CD4-positive, alpha-beta T cell treated with Interleukin-4 for 4 hours (primary cell): Measurements from ENCODE around the gene ATP23.

Experiments used
- DNase-seq: peaks from one replicate; pipeline ENCODE4 v3.0.0-alpha.2; 2020

Gene ATP23

DNA sequence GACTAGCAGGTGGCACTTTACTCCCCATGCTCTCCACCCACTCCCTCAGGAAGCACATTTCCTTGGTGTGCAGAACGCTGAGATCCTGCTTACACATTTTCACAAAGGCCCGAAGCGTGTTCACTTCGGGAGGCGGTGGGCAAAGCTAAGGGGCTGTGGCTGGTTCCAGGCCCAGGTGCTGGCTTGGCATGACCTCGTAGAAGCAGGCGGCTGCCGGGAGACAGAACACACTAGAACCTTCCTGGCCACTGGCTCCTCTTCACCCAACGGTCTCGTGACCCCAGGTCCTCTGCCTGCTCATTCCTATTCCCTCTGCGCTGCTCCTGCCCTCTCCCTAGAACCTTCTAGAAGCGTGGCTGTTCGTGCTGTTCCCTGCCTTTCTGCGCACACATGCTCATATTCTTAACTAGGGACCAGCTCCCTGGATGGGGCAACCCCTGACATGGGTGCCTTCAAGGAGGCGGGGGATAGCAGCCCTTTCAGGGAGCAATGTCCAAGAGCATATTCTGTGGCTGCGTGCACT lies 43.3 kb downstream of the ATP23 start:
- no peak for DNase-seq

DNA sequence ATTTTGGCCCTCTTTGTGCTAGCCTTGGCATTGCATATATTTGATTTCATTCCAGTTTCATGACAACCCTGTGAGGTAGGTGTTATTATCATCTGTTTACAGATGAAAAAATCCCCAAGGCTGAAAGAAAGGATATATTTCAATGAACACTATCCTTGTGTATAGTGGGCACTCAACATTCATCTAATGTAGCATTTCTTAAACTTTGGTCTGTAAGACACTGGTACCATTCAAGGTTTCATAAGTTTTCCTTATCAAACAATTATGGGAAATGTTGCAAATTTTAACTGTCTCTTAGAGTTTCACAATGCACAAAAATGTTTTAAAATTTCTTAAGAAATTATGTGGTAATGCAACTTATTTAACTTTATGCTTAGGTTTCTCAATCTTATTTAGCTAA lies 44.3 kb downstream of the ATP23 start:
- no peak for DNase-seq

DNA sequence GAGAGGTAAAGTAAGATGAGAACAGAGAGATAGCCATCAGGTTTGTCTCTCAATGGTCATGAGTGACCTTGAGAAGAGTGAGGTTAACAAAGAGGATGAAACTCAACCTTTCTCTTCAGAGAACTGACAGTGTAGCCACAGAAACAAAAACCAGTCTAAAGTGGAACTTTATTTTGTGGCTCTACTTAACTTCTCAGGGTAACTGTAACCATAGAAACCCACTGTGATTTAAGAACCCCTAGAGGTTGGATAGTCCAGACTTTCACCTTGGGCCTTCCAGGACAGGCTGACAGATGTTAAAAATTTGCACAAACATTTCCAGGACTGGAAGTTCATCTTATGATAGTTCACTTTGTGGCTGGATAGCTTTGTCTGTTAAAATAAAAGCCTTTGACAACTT lies 48.5 kb downstream of the ATP23 start:
- DNase-seq: no peak

DNA sequence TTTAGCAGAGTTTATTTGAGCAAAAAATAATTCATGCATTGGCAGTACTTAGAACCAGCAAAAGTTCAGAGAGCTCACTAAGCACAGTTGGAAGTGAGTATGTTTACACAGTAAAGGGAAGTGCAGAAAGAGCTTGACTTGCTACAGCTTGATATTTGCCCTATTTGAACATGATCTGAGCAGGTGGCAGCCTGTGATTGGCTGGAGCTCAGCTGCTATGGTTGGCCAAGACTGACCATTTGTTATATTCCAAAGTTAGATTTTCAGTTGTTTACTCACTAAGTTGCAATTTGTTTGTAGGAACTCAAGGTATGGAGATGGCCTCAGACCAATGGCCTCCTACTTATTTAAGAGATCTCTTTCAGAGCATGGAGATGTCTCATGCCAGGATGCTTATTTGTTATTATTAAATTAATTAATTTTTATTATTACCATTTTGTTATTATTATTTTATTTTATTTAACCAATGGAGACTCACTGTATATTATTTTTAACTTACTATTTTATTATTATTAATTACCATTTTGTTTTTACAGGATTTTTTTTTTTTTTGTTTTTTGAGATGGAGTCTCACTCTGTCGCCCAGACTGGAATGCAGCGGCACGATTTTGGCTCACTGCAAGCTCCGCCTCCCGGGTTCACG lies 49.0 kb downstream of the ATP23 start:
- DNase-seq: no peak

DNA sequence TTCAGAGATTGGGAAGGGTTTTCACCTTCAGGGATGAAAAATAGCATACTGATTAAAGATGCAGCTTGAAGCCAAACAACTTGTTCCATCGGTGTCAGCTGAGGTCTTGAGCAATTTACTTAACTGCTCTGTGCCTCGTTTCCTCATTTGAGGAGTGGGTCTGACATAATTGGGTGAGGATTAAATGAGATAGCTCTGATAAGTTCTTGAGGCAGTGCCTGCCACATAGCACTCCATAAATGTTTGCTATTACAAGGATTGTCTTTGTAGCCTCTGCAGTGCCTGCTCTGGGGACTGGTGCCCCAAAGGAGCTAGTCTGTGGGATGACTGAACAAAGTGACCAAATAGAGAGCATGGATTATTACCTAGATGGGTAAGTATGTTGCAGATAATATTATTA lies 50.6 kb downstream of the ATP23 start:
- DNase-seq: no peak

DNA sequence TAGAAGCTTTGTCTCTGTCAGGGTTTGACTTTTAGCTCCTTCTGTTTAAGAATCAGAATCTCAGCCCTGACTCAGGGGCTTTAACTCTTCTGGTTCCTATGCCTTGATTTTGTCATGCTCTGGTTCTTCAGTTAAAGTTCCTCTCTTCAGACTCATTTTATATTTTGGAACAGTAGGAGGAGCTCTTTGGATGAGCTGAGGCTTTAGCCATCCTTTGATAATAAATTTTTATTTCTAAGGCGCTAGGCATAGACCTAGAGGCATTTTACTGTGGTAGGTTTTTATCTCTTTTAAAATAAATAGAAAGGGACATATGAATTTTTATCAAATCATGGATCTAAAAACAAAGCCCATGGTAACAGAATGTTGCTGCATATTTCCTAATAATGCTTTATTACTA lies 51.7 kb downstream of the ATP23 start:
- no peak for DNase-seq

DNA sequence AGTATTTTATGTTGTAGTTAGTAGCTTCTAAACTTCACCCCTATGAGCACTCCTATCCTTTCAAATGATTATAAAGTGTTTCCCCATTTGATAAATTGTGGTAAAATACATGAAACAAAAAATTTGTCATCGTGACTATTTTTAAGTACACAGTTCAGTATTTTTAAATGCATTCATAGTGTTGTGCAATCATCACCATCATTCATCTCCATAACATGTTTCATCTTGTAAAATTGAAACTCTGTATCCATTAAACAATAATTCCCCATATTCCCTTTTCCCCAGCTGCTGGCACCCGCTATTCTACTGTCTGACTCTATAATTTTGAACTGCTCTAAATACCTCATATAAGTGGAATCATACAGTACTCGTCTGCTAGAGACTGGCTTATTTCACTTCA lies 52.5 kb downstream of the ATP23 start:
- DNase-seq: no peak

DNA sequence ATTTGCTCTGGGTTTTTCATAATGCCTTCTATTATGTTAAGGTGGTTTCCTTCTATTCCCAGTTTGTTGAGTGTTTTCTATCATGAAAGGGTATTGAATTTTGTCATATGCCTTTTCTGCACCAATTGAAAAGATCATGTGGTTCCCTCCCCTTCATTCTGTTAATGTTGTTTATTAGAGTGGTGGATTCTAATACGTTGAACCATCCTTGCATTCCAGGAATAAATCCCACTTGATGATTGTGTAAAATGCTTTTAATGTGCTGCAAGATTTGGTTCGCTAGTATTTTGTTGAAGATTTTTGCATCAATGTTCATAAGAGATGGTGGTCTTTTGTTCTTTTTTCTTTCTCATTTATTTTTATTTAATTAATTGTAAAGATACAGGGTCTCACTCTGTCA lies 55.2 kb downstream of the ATP23 start:
- DNase-seq: no peak

DNA sequence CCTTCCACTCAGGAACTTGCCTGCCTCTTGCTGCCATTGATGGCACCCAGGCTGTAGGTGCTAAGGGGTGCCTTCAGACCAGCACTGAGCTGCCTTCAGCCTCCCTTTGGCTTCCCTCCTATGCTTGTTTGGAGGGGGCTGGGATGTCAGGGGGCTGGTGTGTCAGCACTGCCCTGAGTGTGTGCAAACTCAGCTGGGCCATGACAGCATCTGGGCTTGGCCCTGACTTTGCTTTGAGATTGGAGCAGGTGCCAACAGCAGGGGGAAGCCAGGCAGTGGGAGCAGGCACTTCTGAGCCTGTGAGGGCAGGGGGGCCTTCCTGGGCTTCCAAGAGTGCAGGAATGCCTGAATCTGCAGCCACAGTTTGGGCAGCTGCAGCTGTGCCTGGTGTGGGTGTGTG lies 56.9 kb downstream of the ATP23 start:
- no peak for DNase-seq

DNA sequence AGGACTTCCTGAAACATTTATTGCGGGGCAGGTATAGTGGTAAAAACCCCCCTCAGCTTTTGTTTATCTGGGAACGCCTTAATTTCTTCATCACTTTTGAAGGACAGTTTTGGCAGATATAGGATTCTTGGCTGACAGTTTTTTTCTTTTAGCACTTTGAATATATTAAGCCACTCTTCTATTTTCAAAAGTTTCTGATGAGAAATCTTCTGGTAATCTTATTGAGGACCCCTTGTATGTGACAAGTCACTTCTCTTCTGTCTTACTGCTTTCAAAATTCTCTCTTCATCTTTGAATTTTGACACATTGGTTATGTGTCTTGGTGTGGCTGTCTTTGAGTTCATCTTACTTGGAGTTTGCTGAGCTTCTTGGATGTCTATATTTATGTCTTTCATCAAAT lies 59.1 kb downstream of the ATP23 start:
- no peak for DNase-seq

DNA sequence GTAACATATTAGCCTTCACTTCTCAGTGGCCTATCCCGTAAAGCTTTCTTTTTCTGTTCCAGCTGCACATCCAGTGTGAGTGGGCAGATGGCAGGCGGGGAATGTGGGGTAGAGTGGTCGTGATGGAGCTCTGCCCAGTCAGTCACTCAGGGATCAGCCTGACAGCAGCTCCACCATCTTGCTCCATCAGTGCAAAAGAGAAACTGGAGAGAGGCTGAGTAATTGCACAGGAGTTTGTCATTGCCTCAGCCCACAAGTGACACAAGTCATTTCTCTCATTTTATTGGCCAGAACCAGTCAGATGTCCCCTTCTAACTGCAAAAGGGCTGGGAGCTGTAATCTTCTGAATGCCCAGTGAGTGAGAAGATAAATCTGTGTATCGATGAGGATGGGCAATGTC lies 66.5 kb downstream of the ATP23 start:
- DNase-seq: no peak

DNA sequence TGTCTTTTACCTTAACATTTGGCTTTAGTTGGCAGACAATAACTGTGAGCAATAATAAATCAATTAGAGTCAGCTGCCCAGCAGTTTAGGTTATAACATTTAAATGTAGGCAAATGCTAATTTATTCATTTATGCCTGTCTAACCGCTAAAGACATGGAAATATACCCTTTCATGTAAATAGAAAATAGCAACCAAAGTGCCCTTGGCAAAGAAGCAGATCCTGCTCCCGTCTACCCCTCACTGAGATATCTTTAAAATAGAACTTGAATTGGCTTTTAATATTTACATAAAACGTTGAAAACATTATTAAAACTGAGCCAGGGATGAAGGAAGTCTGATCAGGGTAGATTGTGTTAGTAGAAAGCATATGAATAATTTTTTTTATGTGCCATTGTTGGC lies 67.3 kb downstream of the ATP23 start:
- no peak for DNase-seq
